ENCODE measurements around the gene IL36G.
A peak's percentile ranks its signal among the peaks of the same experiment; 100 is the strongest.

IL36G gene

GRCh38 chr2:112941753-112942653, 35.8 kb upstream of the IL36G start:
- no peak overlapping the region for H3K4me3 ChIP-seq (ENCODE audit: low read depth, low read length)
- peak; percentile 73 for DNase-seq (ENCODE audit: low read depth, low spot score)
- in situ Hi-C loops (cut with HindIII; ENCODE audit: low sequenced_read_pairs) = no loop called here
- TF ChIP-seq CTCF (IDR thresholded peaks at IDR 0.05; ENCODE audit: low read depth, low read length) = peak; percentile 97

- in situ Hi-C loops (cut with HindIII; ENCODE audit: low sequenced_read_pairs) = no loop called here
- DNase-seq (ENCODE audit: low read depth, low spot score) = peak; percentile 19
- no peak for TF ChIP-seq CTCF (IDR thresholded peaks at IDR 0.05; ENCODE audit: low read depth, low read length)
- H3K4me3 ChIP-seq (ENCODE audit: low read depth, low read length) = no peak overlapping the region
Observed at GRCh38 chr2:112942654-112943002, 35.2 kb upstream of the IL36G start.

GRCh38 chr2:112944971-112945370, 32.8 kb upstream of the IL36G start:
- H3K4me3 ChIP-seq (ENCODE audit: low read depth, low read length) = no peak overlapping the region
- TF ChIP-seq CTCF (IDR thresholded peaks at IDR 0.05; ENCODE audit: low read depth, low read length) = no peak
- DNase-seq (ENCODE audit: low read depth, low spot score) = no peak
- in situ Hi-C loops (cut with HindIII; ENCODE audit: low sequenced_read_pairs) = no loop called here

GRCh38 chr2:112946086-112946485, 31.7 kb upstream of the IL36G start:
- TF ChIP-seq CTCF (IDR thresholded peaks at IDR 0.05; ENCODE audit: low read depth, low read length) = no peak
- in situ Hi-C loops (cut with HindIII; ENCODE audit: low sequenced_read_pairs) = no loop called here

GRCh38 chr2:112947374-112947773, 30.4 kb upstream of the IL36G start:
- in situ Hi-C loops (cut with HindIII; ENCODE audit: low sequenced_read_pairs) = no loop called here
- no peak for TF ChIP-seq CTCF (IDR thresholded peaks at IDR 0.05; ENCODE audit: low read depth, low read length)
- no peak overlapping the region for H3K4me3 ChIP-seq (ENCODE audit: low read depth, low read length)
- DNase-seq (ENCODE audit: low read depth, low spot score) = no peak

More at GRCh38 chr2:112946086-112946485, 31.7 kb upstream of the IL36G start:
- DNase-seq (ENCODE audit: low read depth, low spot score) = no peak
- no peak overlapping the region for H3K4me3 ChIP-seq (ENCODE audit: low read depth, low read length)

GRCh38 chr2:112949456-112949855, 28.4 kb upstream of the IL36G start:
- no peak for DNase-seq (ENCODE audit: low read depth, low spot score)
- in situ Hi-C loops (cut with HindIII; ENCODE audit: low sequenced_read_pairs) = no loop called here
- TF ChIP-seq CTCF (IDR thresholded peaks at IDR 0.05; ENCODE audit: low read depth, low read length) = no peak
- H3K4me3 ChIP-seq (ENCODE audit: low read depth, low read length) = no peak overlapping the region

All from astrocyte of the spinal cord (primary cell).